ENCODE data around the gene AHNAK2. TPM values are rescaled to one million over a fixed set of nuclear protein-coding genes. Genes with fewer than 3 reads are reported as not detected.

AHNAK2 gene
- total RNA-seq, 1 donor from 2014 or later = 13.7 TPM

DNA sequence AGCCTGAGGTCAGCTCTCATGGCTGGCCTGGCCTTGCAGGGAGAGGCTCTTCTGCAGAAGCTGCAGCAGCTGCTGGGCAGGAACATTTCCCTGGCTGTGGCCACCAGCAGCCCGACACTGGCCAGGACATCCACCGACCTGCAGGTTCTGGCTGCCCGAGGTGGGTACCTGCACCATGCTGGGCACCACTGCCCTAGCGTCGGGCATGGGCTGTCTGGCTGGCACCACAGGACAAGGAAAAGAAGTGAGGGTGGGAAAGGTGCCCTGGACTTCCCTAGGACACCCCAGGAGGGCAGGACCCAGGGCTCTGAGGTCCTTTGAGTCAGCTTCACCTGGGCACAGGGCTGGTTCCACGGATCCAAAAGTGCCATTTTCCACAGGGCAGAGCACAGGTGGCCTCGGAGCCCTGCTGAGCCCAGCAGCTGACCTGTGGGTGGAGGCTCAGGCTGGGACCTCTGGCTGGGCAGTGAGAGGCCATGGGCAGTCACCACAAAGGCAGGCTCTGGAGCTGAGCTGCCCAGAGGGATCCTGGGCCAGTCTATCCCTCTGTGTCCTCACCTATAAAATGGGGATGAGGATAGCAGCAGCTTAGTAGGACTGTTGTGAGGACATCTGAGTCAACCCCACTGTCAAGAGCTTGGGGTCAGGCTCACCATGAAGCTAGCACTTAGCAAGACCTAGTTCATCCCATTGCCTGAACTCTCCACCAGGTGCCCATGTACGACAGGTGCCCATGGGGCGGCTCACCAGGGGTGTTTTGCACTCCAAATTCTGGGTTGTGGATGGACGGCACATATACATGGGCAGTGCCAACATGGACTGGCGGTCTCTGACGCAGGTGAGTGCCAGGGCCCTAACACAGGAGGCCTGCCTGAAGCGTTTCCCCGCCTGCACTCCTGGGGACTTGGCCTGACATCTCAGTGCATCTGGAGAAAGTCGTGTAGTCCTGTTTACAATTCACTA is 48.6 kb downstream of the AHNAK2 start:
- TF ChIP-seq, protein P1, sequence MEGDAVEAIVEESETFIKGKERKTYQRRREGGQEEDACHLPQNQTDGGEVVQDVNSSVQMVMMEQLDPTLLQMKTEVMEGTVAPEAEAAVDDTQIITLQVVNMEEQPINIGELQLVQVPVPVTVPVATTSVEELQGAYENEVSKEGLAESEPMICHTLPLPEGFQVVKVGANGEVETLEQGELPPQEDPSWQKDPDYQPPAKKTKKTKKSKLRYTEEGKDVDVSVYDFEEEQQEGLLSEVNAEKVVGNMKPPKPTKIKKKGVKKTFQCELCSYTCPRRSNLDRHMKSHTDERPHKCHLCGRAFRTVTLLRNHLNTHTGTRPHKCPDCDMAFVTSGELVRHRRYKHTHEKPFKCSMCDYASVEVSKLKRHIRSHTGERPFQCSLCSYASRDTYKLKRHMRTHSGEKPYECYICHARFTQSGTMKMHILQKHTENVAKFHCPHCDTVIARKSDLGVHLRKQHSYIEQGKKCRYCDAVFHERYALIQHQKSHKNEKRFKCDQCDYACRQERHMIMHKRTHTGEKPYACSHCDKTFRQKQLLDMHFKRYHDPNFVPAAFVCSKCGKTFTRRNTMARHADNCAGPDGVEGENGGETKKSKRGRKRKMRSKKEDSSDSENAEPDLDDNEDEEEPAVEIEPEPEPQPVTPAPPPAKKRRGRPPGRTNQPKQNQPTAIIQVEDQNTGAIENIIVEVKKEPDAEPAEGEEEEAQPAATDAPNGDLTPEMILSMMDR (IDR thresholded peaks at IDR 0.05) = no peak
- peak; percentile 63 for DNase-seq
- Histone ChIP-seq H3K36me3 (no peaks in the 10 kb centered on the region), H3K4me1 (no peaks in the 10 kb centered on the region), H3K27ac (no peak overlapping the region), H3K4me3 (no peak overlapping the region), H3K9me3 (no peaks in the 10 kb centered on the region), H3K27me3 (no peaks in the 10 kb centered on the region)
- intact Hi-C loops (cut with DNase I) = no loop called here
- no peak for ATAC-seq

DNA sequence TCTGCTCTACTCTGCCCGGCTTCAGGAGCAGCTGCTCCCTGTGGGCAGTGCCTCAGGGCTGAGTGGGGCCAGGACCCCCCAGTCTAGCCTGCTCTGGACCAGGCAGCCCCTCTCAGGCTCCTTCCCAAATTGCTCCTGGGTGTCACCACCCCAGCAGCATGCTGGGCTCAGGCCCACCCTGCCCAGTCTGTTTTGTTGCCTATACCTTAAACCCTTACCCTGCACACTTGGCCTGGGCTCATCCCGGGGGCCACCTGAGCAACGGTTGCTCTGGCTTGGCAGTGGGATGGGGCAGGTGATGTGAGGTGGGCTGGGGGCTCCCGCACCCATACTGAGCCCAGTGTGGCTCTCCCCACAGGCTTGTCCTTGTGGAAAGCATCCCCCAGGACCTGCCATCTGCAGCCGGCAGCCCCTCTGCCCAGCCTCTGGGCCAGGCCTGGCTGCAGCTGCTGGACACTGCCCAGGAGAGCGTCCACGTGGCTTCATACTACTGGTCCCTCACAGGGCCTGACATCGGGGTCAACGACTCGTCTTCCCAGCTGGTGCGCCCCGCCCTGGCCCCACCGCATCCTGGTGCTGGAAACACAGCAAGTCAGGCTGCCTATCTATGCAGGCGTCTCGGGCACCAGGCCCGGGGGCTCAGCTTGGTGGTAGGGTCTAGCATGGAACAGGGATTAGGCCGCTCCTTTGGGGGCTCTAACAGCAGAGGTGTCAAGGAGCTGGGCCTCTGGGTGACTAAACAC is 49.6 kb downstream of the AHNAK2 start:
- no peaks in the 10 kb centered on the region for H3K4me1 ChIP-seq
- ATAC-seq (no peak), DNase-seq (no peak)
- intact Hi-C loops (cut with DNase I) = no loop called here
- no peaks in the 10 kb centered on the region for H3K9me3 ChIP-seq
- TF ChIP-seq, protein P1 (IDR thresholded peaks at IDR 0.05) = no peak
- H3K4me3 ChIP-seq = no peak overlapping the region
- H3K36me3 ChIP-seq = no peaks in the 10 kb centered on the region
- no peak overlapping the region for H3K27ac ChIP-seq
- H3K27me3 ChIP-seq = no peaks in the 10 kb centered on the region

DNA sequence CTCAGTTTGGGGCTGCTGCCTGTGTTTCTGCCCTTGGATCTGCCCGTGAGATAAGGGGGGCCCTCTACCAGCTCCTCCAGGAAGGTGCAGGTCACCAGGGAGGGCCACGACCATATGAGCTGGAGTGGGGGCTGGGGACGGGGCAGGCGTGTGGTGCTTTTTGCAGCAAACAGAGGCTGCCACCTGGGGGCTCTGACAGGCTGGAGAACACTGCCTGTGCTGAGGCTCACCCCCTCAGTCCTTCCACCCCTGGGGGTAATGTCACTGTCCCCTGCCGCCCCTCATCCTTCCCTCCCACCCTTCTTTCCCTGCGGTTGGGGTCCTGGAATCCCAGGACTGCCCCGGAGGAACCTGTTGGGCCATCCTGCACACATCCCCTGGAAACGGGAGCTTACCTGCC is 50.3 kb downstream of the AHNAK2 start:
- intact Hi-C loops (cut with DNase I) = no loop called here
- ATAC-seq (no peak), DNase-seq (no peak)
- H3K4me1 ChIP-seq = no peaks in the 10 kb centered on the region
- TF ChIP-seq, protein P1 (IDR thresholded peaks at IDR 0.05) = no peak
- H3K27ac ChIP-seq = no peak overlapping the region
- H3K9me3 ChIP-seq = no peaks in the 10 kb centered on the region
- H3K27me3 ChIP-seq = no peaks in the 10 kb centered on the region
- no peak overlapping the region for H3K4me3 ChIP-seq
- H3K36me3 ChIP-seq = no peaks in the 10 kb centered on the region

DNA sequence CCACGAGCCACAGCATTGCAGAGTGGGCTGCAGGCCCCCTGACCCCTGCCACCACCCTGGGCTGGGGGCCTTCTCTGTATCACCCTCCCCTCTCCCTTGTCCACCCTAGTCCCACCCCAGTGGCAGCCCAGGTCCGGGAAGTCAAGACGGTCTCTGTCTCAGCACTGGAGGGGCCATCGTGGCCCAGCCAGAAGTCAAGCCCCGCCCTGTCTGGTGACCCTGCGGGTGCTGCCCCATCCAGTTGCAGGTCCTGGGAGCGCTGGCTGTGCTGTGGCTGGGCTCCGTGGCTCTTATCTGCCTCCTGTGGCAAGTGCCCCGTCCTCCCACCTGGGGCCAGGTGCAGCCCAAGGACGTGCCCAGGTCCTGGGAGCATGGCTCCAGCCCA is 50.8 kb downstream of the AHNAK2 start:
- DNase-seq (no peak), ATAC-seq (no peak)
- H3K4me3 ChIP-seq = no peak overlapping the region
- no peaks in the 10 kb centered on the region for H3K27me3 ChIP-seq
- H3K9me3 ChIP-seq = no peaks in the 10 kb centered on the region
- H3K4me1 ChIP-seq = no peaks in the 10 kb centered on the region
- no peak overlapping the region for H3K27ac ChIP-seq
- no peaks in the 10 kb centered on the region for H3K36me3 ChIP-seq
- TF ChIP-seq, protein P1 (IDR thresholded peaks at IDR 0.05) = no peak
- intact Hi-C loops (cut with DNase I) = no loop called here

DNA sequence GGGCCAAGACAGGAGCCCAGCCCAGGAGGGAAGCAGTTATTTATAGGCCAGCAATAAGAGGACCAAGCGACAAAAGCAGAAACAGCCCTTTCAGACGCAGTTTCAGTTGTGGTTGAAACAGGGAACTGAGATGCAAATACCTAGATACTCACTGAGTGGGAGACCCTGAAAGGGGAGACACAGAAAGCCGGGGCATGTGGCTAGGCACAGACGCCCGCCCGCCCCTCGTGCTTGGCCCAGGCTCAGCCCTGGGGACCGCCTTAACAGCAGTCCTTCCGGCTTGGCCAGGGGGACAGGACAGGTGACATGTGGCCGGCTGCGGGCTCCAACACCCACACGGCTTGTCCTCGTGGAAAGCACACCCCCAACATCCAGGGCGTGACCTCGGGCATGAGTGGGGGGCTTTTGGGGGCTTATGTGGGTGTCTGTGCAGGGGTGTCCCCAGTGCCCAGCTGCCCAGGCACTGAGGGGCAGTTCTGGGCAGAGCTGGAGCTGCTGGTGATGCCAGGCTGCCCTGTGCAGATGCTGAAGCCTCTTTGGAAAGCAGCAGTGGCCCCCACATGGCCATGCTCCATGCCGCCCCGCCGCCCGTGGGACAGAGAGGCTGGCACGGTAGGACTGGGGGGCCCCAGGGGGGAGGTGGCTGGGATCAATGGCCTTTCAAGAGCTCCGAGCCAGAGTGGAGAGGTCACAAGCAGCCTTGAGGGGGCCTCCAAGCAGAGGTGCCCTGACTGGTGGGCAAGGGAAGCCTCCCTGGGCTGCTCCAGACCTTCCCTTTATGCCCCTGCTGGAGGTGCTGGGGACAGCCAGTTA is 51.3 kb downstream of the AHNAK2 start:
- Histone ChIP-seq H3K27ac (no peak overlapping the region), H3K36me3 (no peaks in the 10 kb centered on the region), H3K4me3 (no peak overlapping the region), H3K9me3 (no peaks in the 10 kb centered on the region), H3K27me3 (no peaks in the 10 kb centered on the region), H3K4me1 (no peaks in the 10 kb centered on the region)
- TF ChIP-seq, protein P1 (IDR thresholded peaks at IDR 0.05) = no peak
- no peak for ATAC-seq
- DNase-seq = no peak
- intact Hi-C loops (cut with DNase I) = no loop called here
